Hindlimb muscle (tissue), 1 donor: Measurements from ENCODE around the gene FNBP1L. TPM values are rescaled to one million over a fixed set of nuclear protein-coding genes. Genes with fewer than 3 reads are reported as not detected.

Source experiments
- DNase-seq: peaks from one replicate; pipeline ENCODE4 v3.0.0-alpha.2; 2013
- polyA plus RNA-seq: library from polyadenylated mRNA; unstranded; fragments of 120-200 nt; gene quantifications from one replicate; pipeline ENCODE4 v1.2.1, GENCODE V29; 2013; ENCODE audit not compliant: insufficient read length

Gene FNBP1L
- polyA plus RNA-seq = 44.1 TPM

GRCh38 chr1:93447481-93448291 is at the start of gene FNBP1L:
Gene FNBP1L, plus strand, starts transcription at chr1:93448118. Its CDS starts 164 bp downstream, at chr1:93448282.
- peak; percentile 87 for DNase-seq

- no peak for DNase-seq
These were observed 48.1 kb upstream of the FNBP1L start for GRCh38 chr1:93399781-93400180.

- no peak for DNase-seq
These were observed 39.7 kb upstream of the FNBP1L start for GRCh38 chr1:93408203-93408602.

- DNase-seq = no peak
These were observed 36.9 kb upstream of the FNBP1L start for GRCh38 chr1:93411000-93411399.

GRCh38 chr1:93414749-93415148 is 33.2 kb upstream of the FNBP1L start:
- no peak for DNase-seq

GRCh38 chr1:93415296-93415695 is 32.6 kb upstream of the FNBP1L start:
- DNase-seq = no peak

- DNase-seq = no peak
These were observed 31.7 kb upstream of the FNBP1L start for GRCh38 chr1:93416183-93416582.

- DNase-seq = no peak
These were observed 28.6 kb upstream of the FNBP1L start for GRCh38 chr1:93419344-93419743.

- no peak for DNase-seq
These were observed 27.5 kb upstream of the FNBP1L start for GRCh38 chr1:93420400-93420799.

GRCh38 chr1:93426181-93426580 is 21.7 kb upstream of the FNBP1L start:
- no peak for DNase-seq

GRCh38 chr1:93427656-93428055 is 20.3 kb upstream of the FNBP1L start:
- DNase-seq = no peak

- no peak for DNase-seq
These were observed 14.4 kb upstream of the FNBP1L start for GRCh38 chr1:93433407-93433961.

GRCh38 chr1:93434088-93434487 is 13.8 kb upstream of the FNBP1L start:
- no peak for DNase-seq

GRCh38 chr1:93434987-93435386 is 12.9 kb upstream of the FNBP1L start:
- DNase-seq = no peak

- no peak for DNase-seq
These were observed 12.5 kb upstream of the FNBP1L start for GRCh38 chr1:93435443-93435842.

- DNase-seq = no peak
These were observed 11.4 kb upstream of the FNBP1L start for GRCh38 chr1:93436496-93436895.

- DNase-seq = peak; percentile 52
These were observed 9.8 kb upstream of the FNBP1L start for GRCh38 chr1:93437976-93438605.

- no peak for DNase-seq
These were observed 9.2 kb upstream of the FNBP1L start for GRCh38 chr1:93438716-93439115.

GRCh38 chr1:93440272-93440671 is 7.6 kb upstream of the FNBP1L start:
- DNase-seq = no peak

GRCh38 chr1:93440706-93441105 is 7.2 kb upstream of the FNBP1L start:
- no peak for DNase-seq

GRCh38 chr1:93441589-93441988 is 6.3 kb upstream of the FNBP1L start:
- DNase-seq = no peak

- no peak for DNase-seq
These were observed 5.8 kb upstream of the FNBP1L start for GRCh38 chr1:93442008-93442666.

- DNase-seq = no peak
These were observed 5.2 kb upstream of the FNBP1L start for GRCh38 chr1:93442741-93443140.
